Measurements from ENCODE around the gene CEP76. TPM values are rescaled to one million over a fixed set of nuclear protein-coding genes. Genes with fewer than 3 reads are reported as not detected.

CEP76 gene
- total RNA-seq, 2 experiments from 2014 or later = 11.9 to 12.5 TPM

- ATAC-seq = peak; percentile 17
- Mint-ChIP-seq H3K4me3 (peak overlapping the region; percentile 76), H3K27me3 (peaks cover 21% of the 10 kb centered on the region), H3K27ac (no peak overlapping the region), H3K4me1 (ENCODE audit: low read depth) (peaks cover 17% of the 10 kb centered on the region), H3K36me3 (ENCODE audit: low read depth) (no peaks in the 10 kb centered on the region), H3K9me3 (no peaks in the 10 kb centered on the region)
- ChIA-PET CTCF (interaction anchor here (0.8 to 4.1 kb wide), 15 partner anchors 9 to 291 kb away, joined by 3 to 36 read pairs (median 3); partner anchors contain the start of gene PRELID3A), POLR2A (interaction anchor here (0.7 to 1.5 kb wide), 3 partner anchors 45 to 281 kb away, joined by 3 to 4 read pairs (median 3); partner anchors contain the start of genes AFG3L2 and PSMG2)
- intact Hi-C loops (cut with micrococcal nuclease) = loop anchor here (10.0 kb wide), 1 partner anchor 124 kb away; no protein-coding TSS in a partner anchor
- no peak for TF ChIP-seq CTCF (IDR thresholded peaks at IDR 0.05)
- DNase-seq = peak; percentile 37
These were observed 43.9 kb downstream of the CEP76 start for GRCh38 chr18:12658426-12659138.

GRCh38 chr18:12657684-12658425, 44.7 kb downstream of the CEP76 start, which contains the start of gene SPIRE1:
Gene SPIRE1, minus strand, starts transcription at chr18:12658107. Its CDS starts 241 bp downstream, at chr18:12657866.
- no peak for TF ChIP-seq CTCF (IDR thresholded peaks at IDR 0.05)
- H3K27me3 Mint-ChIP-seq = peaks cover 27% of the 10 kb centered on the region
- H3K27ac Mint-ChIP-seq = no peak within 1 kb of the TSS
- DNase-seq = peak; percentile 33
- H3K9me3 Mint-ChIP-seq = no peaks in the 10 kb centered on the region
- H3K4me3 Mint-ChIP-seq = peak within 1 kb of the TSS; percentile 76
- peaks cover 17% of the 10 kb centered on the region for H3K4me1 Mint-ChIP-seq (ENCODE audit: low read depth)
- ATAC-seq = peak; percentile 52
- ChIA-PET CTCF (interaction anchor here (2.0 to 4.1 kb wide), 2 partner anchors 251 to 266 kb away, joined by 6 to 36 read pairs; partner anchors contain the start of gene PRELID3A), POLR2A (interaction anchor here (0.7 to 1.5 kb wide), 3 partner anchors 45 to 281 kb away, joined by 3 to 4 read pairs (median 3); partner anchors contain the start of genes AFG3L2 and PSMG2)
- intact Hi-C loops (cut with micrococcal nuclease) = loop anchor here (10.0 kb wide), 1 partner anchor 123 kb away; no protein-coding TSS in a partner anchor
- H3K36me3 Mint-ChIP-seq (ENCODE audit: low read depth) = no peaks in the 10 kb centered on the region

- peak; percentile 31 for DNase-seq
- H3K4me1 Mint-ChIP-seq (ENCODE audit: low read depth) = peaks cover 19% of the 10 kb centered on the region
These were observed 45.4 kb downstream of the CEP76 start for GRCh38 chr18:12656938-12657683.

GRCh38 chr18:12656605-12656937, 46.0 kb downstream of the CEP76 start:
- ATAC-seq = no peak
- Mint-ChIP-seq H3K4me1 (ENCODE audit: low read depth) (peaks cover 19% of the 10 kb centered on the region), H3K27ac (peak overlapping the region; percentile 29), H3K36me3 (ENCODE audit: low read depth) (no peaks in the 10 kb centered on the region), H3K27me3 (peaks cover 34% of the 10 kb centered on the region), H3K9me3 (no peaks in the 10 kb centered on the region), H3K4me3 (peak overlapping the region; percentile 68)
- CTCF ChIA-PET = no interaction called here
- DNase-seq = no peak
- POLR2A ChIA-PET = no interaction called here
- no peak for TF ChIP-seq CTCF (IDR thresholded peaks at IDR 0.05)
- intact Hi-C loops (cut with micrococcal nuclease) = loop anchor here (10.0 kb wide), 1 partner anchor 122 kb away; no protein-coding TSS in a partner anchor

More at GRCh38 chr18:12656938-12657683, 45.4 kb downstream of the CEP76 start:
- peak; percentile 43 for ATAC-seq
- no peak for TF ChIP-seq CTCF (IDR thresholded peaks at IDR 0.05)
- POLR2A ChIA-PET = no interaction called here
- intact Hi-C loops (cut with micrococcal nuclease) = loop anchor here (10.0 kb wide), 1 partner anchor 122 kb away; no protein-coding TSS in a partner anchor
- H3K27me3 Mint-ChIP-seq = peaks cover 31% of the 10 kb centered on the region
- peak overlapping the region; percentile 29 for H3K27ac Mint-ChIP-seq
- CTCF ChIA-PET = interaction anchor here (4.1 kb wide), 1 partner anchor 265 kb away, joined by 36 read pairs; no protein-coding TSS in a partner anchor
- H3K9me3 Mint-ChIP-seq = no peaks in the 10 kb centered on the region
- no peaks in the 10 kb centered on the region for H3K36me3 Mint-ChIP-seq (ENCODE audit: low read depth)
- peak overlapping the region; percentile 68 for H3K4me3 Mint-ChIP-seq
